Liver (tissue), 9 donors: ENCODE results near the gene WFS1. TPM values are rescaled to one million over a fixed set of nuclear protein-coding genes. Genes with fewer than 3 reads are reported as not detected.

Experiments
- DNase-seq: peaks from one replicate; pipeline ENCODE4 v3.0.0-alpha.2; 2017; ENCODE audit warnings: low spot score
- H3K27ac ChIP-seq, 2 donors: one replicate each; pipeline ENCODE4 v1.7.0; 2013; ENCODE audit warnings: inconsistent platforms in 2 of 2, low read length in 2 of 2, control low read depth in 1 of 2, low read depth in 1 of 2, mild to moderate bottlenecking in 1 of 2
- H3K27me3 ChIP-seq, 4 donors: one replicate each; pipeline versions ENCODE4 v1.6.1 to v1.7.0; 2013; ENCODE audit warnings: low read length in 3 of 4, inconsistent platforms in 1 of 4, mild to moderate bottlenecking in 1 of 4, moderate library complexity in 1 of 4; ENCODE audit not compliant: control insufficient read depth in 4 of 4, insufficient read depth in 4 of 4
- H3K36me3 ChIP-seq, 4 donors: one replicate each; pipeline versions ENCODE4 v1.6.1 to v1.7.0; 2013; ENCODE audit warnings: low read length in 3 of 4, mild to moderate bottlenecking in 3 of 4, low read depth in 1 of 4, moderate library complexity in 1 of 4; ENCODE audit not compliant: control insufficient read depth in 4 of 4, insufficient read depth in 3 of 4
- H3K4me1 ChIP-seq, 4 donors: one replicate each; pipeline versions ENCODE4 v1.6.1 to v1.7.0; 2013; ENCODE audit warnings: low read length in 3 of 4, mild to moderate bottlenecking in 3 of 4, moderate library complexity in 1 of 4; ENCODE audit not compliant: control insufficient read depth in 4 of 4, insufficient read depth in 4 of 4
- H3K4me3 ChIP-seq, 3 donors: one replicate each; pipeline versions ENCODE4 v1.6.1 to v1.7.0; 2013; ENCODE audit warnings: low read length in 3 of 3, control low read depth in 1 of 3, low read depth in 1 of 3, mild to moderate bottlenecking in 1 of 3
- H3K9ac ChIP-seq, 2 donors: one replicate each; pipeline ENCODE4 v1.7.0; 2013; ENCODE audit warnings: low read length in 2 of 2, mild to moderate bottlenecking in 2 of 2, moderate library complexity in 2 of 2, control low read depth in 1 of 2, low read depth in 1 of 2
- H3K9me3 ChIP-seq, 4 donors: one replicate each; pipeline versions ENCODE4 v1.6.1 to v1.7.0; 2013; ENCODE audit warnings: low read length in 3 of 4; ENCODE audit not compliant: control insufficient read depth in 4 of 4
- ATF3 ChIP-seq: IDR thresholded peaks from 2 replicates; pipeline ENCODE4 v1.6.1; 2016; ENCODE audit warnings: antibody characterized with exemption
- EGR1 ChIP-seq, 2 donors: IDR thresholded peaks; 2 replicates each; pipeline ENCODE4 v1.6.1; 2016 to 2018; ENCODE audit warnings: antibody characterized with exemption in 2 of 2, low read depth in 2 of 2
- FOXA1 ChIP-seq: IDR thresholded peaks from 2 replicates; pipeline ENCODE4 v1.6.1; 2016; ENCODE audit warnings: antibody characterized with exemption
- FOXA2 ChIP-seq: IDR thresholded peaks from 2 replicates; pipeline ENCODE4 v1.6.1; 2016; ENCODE audit warnings: antibody characterized with exemption
- GABPA ChIP-seq, 2 donors: IDR thresholded peaks in 1 of 2; conservative IDR thresholded peaks in 1 of 2; 2 replicates each; pipeline ENCODE4 v1.6.1; 2016; ENCODE audit warnings: antibody characterized with exemption in 2 of 2, mild to moderate bottlenecking in 1 of 2, moderate library complexity in 1 of 2
- HNF4A ChIP-seq, 2 donors: conservative IDR thresholded peaks; 2 replicates each; pipeline ENCODE4 v1.6.1; 2016; ENCODE audit warnings: antibody characterized with exemption in 2 of 2, mild to moderate bottlenecking in 2 of 2
- HNF4G ChIP-seq: IDR thresholded peaks from 2 replicates; pipeline ENCODE4 v1.6.1; 2016; ENCODE audit warnings: antibody characterized with exemption
- NR2F2 ChIP-seq: IDR thresholded peaks from 2 replicates; pipeline ENCODE4 v1.6.1; 2016; ENCODE audit warnings: antibody characterized with exemption
- RAD21 ChIP-seq, 2 donors: IDR thresholded peaks; 2 replicates each; pipeline ENCODE4 v1.6.1; 2016; ENCODE audit warnings: antibody characterized with exemption in 2 of 2, mild to moderate bottlenecking in 2 of 2
- RXRA ChIP-seq, 2 donors: IDR thresholded peaks; 2 replicates each; pipeline ENCODE4 v1.6.1; 2017 to 2018; ENCODE audit warnings: antibody characterized with exemption in 2 of 2, mild to moderate bottlenecking in 1 of 2
- YY1 ChIP-seq: IDR thresholded peaks from 2 replicates; pipeline ENCODE4 v1.6.1; 2016; ENCODE audit warnings: antibody characterized with exemption, mild to moderate bottlenecking
- WGBS: extraction: QIAGEN DNeasy Blood & Tissue Kit; methylation state at CpG from one replicate; pipeline ENCODE4 v1.1.7; 2013; 5-methylcytosine and 5-hydroxymethylcytosine counted together
- polyA plus RNA-seq, 2 donors: library from polyadenylated mRNA; stranded (reverse) in 1 of 2; unstranded in 1 of 2; fragments of 200-250 nt in 1 of 2; fragments of >200 nt in 1 of 2; fragmentation: Nextera tagmentation in 1 of 2; extraction: Ambion mirVana in 1 of 2; gene quantifications; one replicate each; pipeline versions ENCODE4 v1.2.1 to v1.2.3, GENCODE V29; 2013 to 2015
- total RNA-seq, 2 donors: library from RNA; depleted of rRNA; stranded (reverse); fragments of >200 nt; gene quantifications; one replicate each; pipeline ENCODE4 v1.2.3, GENCODE V29; 2014
- TF ChIP-seq, protein P1 (sequence below): IDR thresholded peaks from 2 replicates; pipeline ENCODE4 v1.6.1; 2016; ENCODE audit warnings: antibody characterized with exemption
- TF ChIP-seq, protein P2 (sequence below): IDR thresholded peaks from 2 replicates; pipeline ENCODE4 v1.6.1; 2016; ENCODE audit warnings: antibody characterized with exemption
- TF ChIP-seq, protein P3 (sequence below): IDR thresholded peaks from 2 replicates; pipeline ENCODE4 v1.6.1; 2016; ENCODE audit warnings: antibody characterized with exemption, mild to moderate bottlenecking
- donor health status: healthy.
- donor health status: healthy.
- donor health status: healthy.
- donor health status: healthy.
- donor health status: healthy.

WFS1 gene
- total and polyA plus RNA-seq, 4 donors: 6.0 to 23.9 (median 13.0) TPM

GRCh38 chr4:6306299-6306698 is 36.6 kb downstream of the WFS1 start:
- no peak for TF ChIP-seq ATF3
- TF ChIP-seq RXRA (IDR thresholded peaks at IDR 0.05): no peak
- TF ChIP-seq YY1: no peak
- TF ChIP-seq FOXA1: no peak
- no peak for TF ChIP-seq FOXA2
- TF ChIP-seq EGR1 (IDR thresholded peaks at IDR 0.05; ENCODE audit: low read depth in 2 of 2): no peak
- TF ChIP-seq NR2F2: no peak
- no peak for TF ChIP-seq HNF4A (conservative IDR thresholded peaks at IDR 0.05)
- TF ChIP-seq HNF4G: no peak
- TF ChIP-seq, protein P1, sequence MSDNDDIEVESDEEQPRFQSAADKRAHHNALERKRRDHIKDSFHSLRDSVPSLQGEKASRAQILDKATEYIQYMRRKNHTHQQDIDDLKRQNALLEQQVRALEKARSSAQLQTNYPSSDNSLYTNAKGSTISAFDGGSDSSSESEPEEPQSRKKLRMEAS: no peak
- TF ChIP-seq RAD21 (IDR thresholded peaks at IDR 0.05): no peak
- TF ChIP-seq, protein P2, sequence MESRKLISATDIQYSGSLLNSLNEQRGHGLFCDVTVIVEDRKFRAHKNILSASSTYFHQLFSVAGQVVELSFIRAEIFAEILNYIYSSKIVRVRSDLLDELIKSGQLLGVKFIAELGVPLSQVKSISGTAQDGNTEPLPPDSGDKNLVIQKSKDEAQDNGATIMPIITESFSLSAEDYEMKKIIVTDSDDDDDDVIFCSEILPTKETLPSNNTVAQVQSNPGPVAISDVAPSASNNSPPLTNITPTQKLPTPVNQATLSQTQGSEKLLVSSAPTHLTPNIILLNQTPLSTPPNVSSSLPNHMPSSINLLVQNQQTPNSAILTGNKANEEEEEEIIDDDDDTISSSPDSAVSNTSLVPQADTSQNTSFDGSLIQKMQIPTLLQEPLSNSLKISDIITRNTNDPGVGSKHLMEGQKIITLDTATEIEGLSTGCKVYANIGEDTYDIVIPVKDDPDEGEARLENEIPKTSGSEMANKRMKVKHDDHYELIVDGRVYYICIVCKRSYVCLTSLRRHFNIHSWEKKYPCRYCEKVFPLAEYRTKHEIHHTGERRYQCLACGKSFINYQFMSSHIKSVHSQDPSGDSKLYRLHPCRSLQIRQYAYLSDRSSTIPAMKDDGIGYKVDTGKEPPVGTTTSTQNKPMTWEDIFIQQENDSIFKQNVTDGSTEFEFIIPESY: no peak
- no peak for TF ChIP-seq GABPA (IDR thresholded peaks at IDR 0.05 in 1 of 2, conservative IDR thresholded peaks at IDR 0.05 in 1 of 2)
- TF ChIP-seq, protein P3, sequence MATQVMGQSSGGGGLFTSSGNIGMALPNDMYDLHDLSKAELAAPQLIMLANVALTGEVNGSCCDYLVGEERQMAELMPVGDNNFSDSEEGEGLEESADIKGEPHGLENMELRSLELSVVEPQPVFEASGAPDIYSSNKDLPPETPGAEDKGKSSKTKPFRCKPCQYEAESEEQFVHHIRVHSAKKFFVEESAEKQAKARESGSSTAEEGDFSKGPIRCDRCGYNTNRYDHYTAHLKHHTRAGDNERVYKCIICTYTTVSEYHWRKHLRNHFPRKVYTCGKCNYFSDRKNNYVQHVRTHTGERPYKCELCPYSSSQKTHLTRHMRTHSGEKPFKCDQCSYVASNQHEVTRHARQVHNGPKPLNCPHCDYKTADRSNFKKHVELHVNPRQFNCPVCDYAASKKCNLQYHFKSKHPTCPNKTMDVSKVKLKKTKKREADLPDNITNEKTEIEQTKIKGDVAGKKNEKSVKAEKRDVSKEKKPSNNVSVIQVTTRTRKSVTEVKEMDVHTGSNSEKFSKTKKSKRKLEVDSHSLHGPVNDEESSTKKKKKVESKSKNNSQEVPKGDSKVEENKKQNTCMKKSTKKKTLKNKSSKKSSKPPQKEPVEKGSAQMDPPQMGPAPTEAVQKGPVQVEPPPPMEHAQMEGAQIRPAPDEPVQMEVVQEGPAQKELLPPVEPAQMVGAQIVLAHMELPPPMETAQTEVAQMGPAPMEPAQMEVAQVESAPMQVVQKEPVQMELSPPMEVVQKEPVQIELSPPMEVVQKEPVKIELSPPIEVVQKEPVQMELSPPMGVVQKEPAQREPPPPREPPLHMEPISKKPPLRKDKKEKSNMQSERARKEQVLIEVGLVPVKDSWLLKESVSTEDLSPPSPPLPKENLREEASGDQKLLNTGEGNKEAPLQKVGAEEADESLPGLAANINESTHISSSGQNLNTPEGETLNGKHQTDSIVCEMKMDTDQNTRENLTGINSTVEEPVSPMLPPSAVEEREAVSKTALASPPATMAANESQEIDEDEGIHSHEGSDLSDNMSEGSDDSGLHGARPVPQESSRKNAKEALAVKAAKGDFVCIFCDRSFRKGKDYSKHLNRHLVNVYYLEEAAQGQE: no peak
- WGBS: 84% methylated on average over 5 of the region's 5 CpGs

DNA sequence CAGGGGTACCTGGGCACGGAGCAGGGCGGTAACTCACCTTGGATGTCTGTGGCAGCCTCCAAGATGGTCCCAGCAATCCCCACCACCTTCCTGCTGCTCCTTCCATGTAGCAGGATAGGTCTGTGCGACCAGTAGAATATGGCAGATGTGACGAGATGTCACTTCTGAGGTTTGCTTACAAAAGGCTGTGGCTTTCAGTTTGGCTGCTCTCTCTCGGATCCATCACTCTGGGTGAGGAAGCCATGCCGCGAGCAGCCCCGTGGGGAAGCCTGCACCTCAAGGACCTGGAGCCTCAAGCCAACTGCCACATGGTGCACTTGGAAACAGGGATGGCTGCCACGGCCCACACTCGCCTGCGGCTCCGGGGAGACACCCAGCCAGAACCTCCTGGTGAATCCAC is 37.6 kb downstream of the WFS1 start:
- TF ChIP-seq, protein P2: no peak
- no peak for DNase-seq
- 85% methylated on average over 12 of the region's 12 CpGs for WGBS

More at GRCh38 chr4:6306299-6306698, 36.6 kb downstream of the WFS1 start:
- Histone ChIP-seq H3K4me1 (no peaks in the 10 kb centered on the region), H3K36me3 (peaks cover under 1 to 25% (median 4%) of the 10 kb centered on the region in 4 donors), H3K4me3 (no peak overlapping the region), H3K27ac (no peak overlapping the region), H3K27me3 (no peaks in the 10 kb centered on the region), H3K9me3 (no peaks in the 10 kb centered on the region), H3K9ac (no peak overlapping the region)
- DNase-seq: no peak

More for the DNA sequence above, 37.6 kb downstream of the WFS1 start:
- no peaks in the 10 kb centered on the region for H3K9me3 ChIP-seq
- H3K27me3 ChIP-seq: no peaks in the 10 kb centered on the region
- H3K9ac ChIP-seq: no peak overlapping the region
- H3K4me3 ChIP-seq: no peak overlapping the region
- H3K27ac ChIP-seq: no peak overlapping the region
- peaks cover 0 to 16% (median 2%) of the 10 kb centered on the region in 4 donors for H3K36me3 ChIP-seq
- no peaks in the 10 kb centered on the region for H3K4me1 ChIP-seq
